ENCODE measurements around the gene KIZ.
"Not testable (repeated sequence)": the region's sequence is repeated elsewhere in the genome, so short reads cannot be mapped to it uniquely, and the experiment has no call there.

Gene KIZ

DNA sequence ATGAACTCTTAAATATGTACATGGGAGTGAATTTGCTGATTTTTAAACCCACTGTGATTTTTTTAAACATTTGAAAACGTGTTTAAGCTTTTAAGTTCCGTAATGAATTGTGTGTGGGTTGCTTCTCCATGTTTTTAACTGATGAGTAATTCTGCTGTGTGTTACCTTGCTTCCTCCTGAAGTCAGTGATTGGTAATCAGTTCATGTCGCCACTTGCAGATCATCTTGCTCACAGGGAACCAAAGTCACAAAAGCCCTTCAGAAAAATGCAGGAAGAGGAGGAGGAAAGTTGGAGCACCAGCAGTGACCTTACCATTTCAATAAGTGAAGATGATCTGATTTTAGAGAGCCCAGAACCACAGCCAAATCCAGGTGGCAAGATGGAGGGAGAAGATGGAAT lies 36.7 kb downstream of the KIZ start:
- no peak overlapping the region for H3K4me3 ChIP-seq (ENCODE audit: low read depth, low read length)
- TF ChIP-seq, protein P1, sequence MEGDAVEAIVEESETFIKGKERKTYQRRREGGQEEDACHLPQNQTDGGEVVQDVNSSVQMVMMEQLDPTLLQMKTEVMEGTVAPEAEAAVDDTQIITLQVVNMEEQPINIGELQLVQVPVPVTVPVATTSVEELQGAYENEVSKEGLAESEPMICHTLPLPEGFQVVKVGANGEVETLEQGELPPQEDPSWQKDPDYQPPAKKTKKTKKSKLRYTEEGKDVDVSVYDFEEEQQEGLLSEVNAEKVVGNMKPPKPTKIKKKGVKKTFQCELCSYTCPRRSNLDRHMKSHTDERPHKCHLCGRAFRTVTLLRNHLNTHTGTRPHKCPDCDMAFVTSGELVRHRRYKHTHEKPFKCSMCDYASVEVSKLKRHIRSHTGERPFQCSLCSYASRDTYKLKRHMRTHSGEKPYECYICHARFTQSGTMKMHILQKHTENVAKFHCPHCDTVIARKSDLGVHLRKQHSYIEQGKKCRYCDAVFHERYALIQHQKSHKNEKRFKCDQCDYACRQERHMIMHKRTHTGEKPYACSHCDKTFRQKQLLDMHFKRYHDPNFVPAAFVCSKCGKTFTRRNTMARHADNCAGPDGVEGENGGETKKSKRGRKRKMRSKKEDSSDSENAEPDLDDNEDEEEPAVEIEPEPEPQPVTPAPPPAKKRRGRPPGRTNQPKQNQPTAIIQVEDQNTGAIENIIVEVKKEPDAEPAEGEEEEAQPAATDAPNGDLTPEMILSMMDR (IDR thresholded peaks at IDR 0.05; ENCODE audit: low read depth, low read length), result no peak

- H3K4me3 ChIP-seq (ENCODE audit: low read depth, low read length), result no peak overlapping the region
- TF ChIP-seq, protein P1 (IDR thresholded peaks at IDR 0.05; ENCODE audit: low read depth, low read length), result no peak
Measured at GRCh38 chr20:21166801-21167200, 40.9 kb downstream of the KIZ start.

DNA sequence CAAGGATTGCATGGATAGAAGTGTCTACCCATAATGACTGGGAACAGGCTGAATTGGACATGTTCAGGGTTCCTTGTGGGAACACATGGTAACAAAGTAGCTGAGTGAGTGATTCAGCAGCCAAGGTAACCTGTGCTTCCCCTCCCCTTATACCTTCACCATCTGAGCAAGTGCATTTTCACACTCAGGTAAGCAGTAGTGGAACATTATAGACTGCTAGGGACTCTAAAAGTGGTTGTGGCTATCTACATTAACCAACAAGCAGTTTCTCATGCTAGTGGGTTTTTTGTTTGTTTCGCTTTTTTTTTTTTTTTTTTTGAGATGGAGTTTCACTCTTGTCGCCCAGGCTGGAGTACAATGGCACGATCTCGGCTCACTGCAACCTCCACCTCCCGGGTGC lies 41.4 kb downstream of the KIZ start:
- no peak overlapping the region for H3K4me3 ChIP-seq (ENCODE audit: low read depth, low read length)
- TF ChIP-seq, protein P1 (IDR thresholded peaks at IDR 0.05; ENCODE audit: low read depth, low read length), result no peak

DNA sequence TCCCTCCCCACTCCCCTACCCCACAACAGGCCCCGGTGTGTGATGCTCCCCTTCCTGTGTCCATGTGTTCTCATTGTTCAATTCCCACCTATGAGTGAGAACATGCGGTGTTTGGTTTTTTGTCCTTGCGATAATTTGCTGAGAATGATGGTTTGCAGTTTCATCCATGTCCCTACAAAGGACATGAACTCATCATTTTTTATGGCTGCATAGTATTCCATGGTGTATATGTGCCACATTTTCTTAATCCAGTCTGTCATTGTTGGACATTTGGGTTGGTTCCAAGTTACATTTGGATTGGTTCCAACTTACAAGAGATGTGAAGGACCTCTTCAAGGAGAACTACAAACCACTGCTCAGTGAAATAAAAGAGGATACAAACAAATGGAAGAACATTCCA lies 42.2 kb downstream of the KIZ start:
- H3K4me3 ChIP-seq (ENCODE audit: low read depth, low read length), result not testable (repeated sequence)

DNA sequence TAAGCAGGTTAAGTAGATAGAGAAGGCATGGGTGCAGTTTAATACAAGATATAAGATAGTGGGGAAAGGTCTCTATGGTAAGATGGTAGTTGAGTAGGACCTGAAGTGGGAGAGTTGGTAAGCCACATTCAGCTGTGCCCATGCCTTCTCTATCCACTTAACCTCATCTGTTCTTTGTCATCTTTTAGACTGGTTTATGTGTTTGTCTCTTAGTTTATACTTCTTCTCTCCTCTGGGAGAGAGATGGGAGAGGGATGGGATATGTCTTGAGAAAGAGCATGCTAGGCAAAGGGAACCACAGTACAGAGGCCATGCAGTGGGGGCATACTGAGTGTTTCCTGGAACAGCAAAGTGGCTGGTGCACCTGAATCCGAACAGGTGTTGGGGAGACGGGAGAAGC lies 46.7 kb downstream of the KIZ start:
- H3K4me3 ChIP-seq (ENCODE audit: low read depth, low read length), result no peak overlapping the region
- TF ChIP-seq, protein P1 (IDR thresholded peaks at IDR 0.05; ENCODE audit: low read depth, low read length), result no peak

DNA sequence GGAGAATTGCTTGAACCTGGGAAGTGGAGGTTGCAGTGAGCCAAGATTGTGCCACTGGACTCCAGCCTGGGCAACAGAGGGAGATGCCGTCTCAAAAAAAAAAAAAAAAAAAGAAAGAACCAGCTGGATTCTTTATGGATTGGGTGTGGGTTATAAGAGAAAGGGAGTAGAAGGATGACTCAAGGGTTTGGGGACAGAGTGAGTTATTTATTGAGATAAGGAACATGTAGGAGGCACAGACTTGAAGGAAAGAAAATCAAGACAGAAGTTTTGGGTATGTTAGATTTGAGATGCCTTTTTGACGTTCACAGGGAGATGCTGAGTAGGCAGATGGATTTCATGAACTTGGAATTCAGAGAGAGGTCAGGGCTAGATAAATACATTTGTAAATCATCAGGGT lies 47.6 kb downstream of the KIZ start:
- TF ChIP-seq, protein P1 (IDR thresholded peaks at IDR 0.05; ENCODE audit: low read depth, low read length), result no peak

DNA sequence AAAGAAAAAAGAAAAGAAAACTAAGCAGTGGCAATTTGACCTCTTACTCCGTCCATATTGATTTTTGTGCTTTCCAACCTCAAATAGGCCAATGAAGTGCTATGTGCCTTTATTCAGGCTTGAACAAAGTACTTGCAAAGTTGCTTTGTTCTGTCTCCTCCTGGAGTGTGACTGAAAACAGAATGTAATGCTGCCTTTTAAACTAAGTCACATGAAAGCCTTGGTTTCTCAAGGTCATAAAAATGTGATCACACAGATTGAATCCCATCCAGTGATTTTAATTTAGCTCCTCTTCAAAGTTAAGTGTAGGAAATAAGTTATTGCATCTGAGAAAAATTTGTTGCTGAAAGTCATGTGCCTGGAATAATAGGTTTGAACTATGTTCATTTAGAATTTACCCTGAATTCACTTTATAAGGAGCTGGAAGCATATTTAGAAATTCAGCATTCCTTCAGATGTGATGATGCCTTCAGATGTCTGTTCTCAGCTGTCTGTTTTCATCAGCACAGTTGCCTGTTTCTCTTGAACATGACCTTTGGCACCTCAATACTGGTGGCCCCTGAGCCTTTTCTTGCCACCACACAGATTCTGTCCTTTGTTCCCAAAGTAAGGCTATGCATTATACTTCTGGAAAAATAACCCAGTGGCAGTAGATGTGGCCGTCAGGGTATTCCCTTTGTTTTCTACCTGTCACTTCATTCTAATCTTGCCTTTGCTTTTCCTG lies 48.8 kb downstream of the KIZ start:
- TF ChIP-seq, protein P1 (IDR thresholded peaks at IDR 0.05; ENCODE audit: low read depth, low read length), result no peak
- no peak overlapping the region for H3K4me3 ChIP-seq (ENCODE audit: low read depth, low read length)

More for the DNA sequence above, 47.6 kb downstream of the KIZ start:
- H3K4me3 ChIP-seq (ENCODE audit: low read depth, low read length), result no peak overlapping the region

- no peak overlapping the region for H3K4me3 ChIP-seq (ENCODE audit: low read depth, low read length)
- TF ChIP-seq, protein P1 (IDR thresholded peaks at IDR 0.05; ENCODE audit: low read depth, low read length), result no peak
Measured at GRCh38 chr20:21175433-21175832, 49.6 kb downstream of the KIZ start.
